Muscle of arm (tissue), 12 donors: ENCODE data around the gene ACTL8. TPM values are rescaled to one million over a fixed set of nuclear protein-coding genes. Genes with fewer than 3 reads are reported as not detected.

Experiments
- DNase-seq: peaks from one replicate; pipeline ENCODE4 v3.0.0-alpha.2; 2013
- polyA plus RNA-seq, 12 donors: library from polyadenylated mRNA; unstranded; fragments of 120-200 nt; gene quantifications; one replicate each; pipeline ENCODE4 v1.2.1, GENCODE V29; 2013; ENCODE audit not compliant: insufficient read length in 12 of 12

ACTL8 gene
- polyA plus RNA-seq, 12 donors: not detected

GRCh38 chr1:17844185-17844826 is 89.2 kb downstream of the ACTL8 start:
- DNase-seq: no peak

DNA sequence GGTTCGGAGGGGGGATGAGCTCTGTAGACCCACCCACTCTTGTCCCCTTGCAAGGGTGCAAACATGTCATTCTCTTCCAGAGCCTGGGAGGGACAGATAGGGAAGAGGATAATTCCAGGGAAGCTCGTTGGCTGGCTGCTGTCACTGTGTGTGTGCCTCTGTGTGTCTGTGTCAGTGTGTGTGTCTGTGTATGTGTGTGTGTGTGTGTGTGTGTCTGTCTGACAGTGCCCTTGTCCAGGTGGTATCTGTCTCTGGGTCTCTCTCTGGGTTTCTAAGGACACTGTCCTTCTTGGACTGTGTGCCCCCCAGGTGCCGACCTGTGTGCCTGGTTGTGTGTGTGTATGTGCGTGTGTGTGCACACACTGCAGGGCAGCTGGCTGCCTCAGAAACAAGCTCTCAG is 90.5 kb downstream of the ACTL8 start:
- DNase-seq: no peak

DNA sequence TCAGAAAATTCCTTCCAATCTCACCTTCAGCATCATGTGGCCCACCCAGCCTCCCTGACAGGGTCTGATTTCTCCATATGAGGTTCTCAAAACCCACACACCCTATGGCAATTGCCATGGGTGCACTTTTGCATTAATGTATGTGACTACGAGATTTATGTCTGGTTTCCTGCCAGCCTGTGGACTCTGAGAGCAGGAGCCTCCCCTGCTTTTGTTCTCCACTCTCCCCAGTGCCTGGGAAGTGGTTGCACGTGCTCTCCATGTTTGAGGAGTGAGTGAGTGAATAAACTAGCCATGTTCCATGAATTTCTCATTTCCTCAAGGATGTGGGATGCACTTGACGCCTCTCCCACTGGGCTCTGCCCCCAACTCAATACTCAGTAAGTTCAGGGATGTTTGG is 91.2 kb downstream of the ACTL8 start:
- no peak for DNase-seq

DNA sequence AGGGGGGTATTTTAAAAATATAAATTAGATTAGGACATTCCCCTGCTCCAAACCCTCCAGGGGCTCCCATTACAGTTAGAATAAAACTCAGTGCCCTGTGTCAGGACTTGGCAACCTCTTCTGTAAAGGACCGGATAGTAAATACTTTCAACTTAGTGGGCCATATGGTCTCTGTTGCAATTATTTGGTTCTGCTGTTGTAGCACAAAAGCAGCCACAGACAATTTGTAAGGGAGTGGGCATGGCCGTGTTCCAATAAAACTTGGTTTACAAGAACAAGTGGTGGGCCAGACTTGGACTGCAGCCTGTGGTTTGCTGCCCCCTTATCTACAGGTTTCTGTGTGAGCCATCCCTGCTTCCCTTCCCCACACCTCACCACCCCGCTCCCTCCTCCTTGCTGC is 92.0 kb downstream of the ACTL8 start:
- no peak for DNase-seq

DNA sequence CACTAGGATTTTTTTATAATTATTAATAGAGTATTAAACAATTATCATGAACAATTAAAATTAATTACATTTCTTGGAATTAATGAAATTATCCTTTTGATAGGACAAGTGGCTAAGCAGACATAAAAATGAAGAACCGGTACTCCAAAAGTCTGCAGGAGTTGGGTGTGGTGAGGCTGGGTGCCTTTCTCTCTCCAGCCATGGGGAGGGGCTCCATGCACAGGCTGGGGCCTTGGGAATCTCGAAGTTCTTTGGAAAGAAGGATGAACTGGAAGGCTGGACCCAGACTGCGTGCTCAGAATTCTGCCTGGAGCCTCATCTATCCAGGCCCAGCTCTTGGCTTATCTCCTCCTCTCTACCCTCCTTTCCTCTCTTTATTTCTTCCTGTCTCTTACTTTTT is 94.1 kb downstream of the ACTL8 start:
- no peak for DNase-seq

- DNase-seq: no peak
Measured at GRCh38 chr1:17851056-17851455, 95.9 kb downstream of the ACTL8 start.

DNA sequence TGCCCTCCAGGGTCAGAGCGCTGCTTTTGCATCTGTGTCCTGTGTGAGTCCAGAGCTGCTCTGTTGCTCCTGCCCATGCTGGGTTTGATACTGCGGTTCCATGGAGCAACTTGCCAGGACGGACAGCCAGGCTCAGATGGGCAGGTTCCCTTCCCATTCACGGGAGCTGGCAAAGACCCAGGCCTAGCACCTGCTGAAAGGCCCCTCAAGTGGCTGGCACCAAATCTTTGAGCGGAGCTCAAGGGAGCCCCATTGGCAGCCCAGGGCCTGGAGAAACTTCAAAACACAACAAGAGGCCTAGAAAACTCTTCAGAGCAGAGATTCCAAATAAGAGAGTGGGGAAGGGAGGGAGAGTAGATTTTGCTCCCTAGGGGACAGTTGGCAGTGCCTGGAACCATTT is 97.2 kb downstream of the ACTL8 start:
- DNase-seq: no peak

DNA sequence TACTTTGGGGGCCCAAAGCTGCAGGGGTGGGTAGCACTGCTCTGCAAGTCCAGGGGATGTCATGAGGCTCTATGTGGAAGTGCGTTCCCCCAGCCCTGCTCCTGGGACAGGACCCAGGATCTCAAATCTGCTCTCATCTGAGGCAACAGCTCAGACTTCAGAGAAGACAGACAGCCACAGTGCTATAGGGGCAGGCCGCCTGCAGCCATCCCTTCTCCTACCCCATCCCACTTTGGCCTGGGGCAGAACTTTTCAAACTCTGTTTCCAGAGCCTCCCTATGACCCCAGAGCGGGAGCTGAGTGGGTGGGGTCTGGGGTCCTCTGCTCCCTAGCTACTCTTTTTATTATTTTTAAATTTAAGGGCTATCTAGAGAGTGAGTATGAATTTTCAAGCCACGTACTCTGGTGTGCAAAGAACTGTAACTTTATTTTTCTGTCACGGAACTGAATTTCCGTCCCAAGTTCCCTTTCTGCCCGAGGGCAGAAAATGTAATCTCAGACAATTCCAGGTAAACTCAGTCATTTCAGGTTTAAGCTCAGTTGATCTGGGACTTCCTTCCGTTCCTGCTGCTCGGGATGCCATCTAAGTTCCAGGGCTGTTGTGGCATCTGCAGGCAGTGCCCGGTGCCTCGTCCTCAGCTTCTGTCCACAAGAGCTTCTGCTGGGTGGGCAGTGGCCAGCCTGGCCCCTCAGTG is 98.3 kb downstream of the ACTL8 start:
- DNase-seq: no peak

GRCh38 chr1:17856496-17857108 is 101.5 kb downstream of the ACTL8 start:
- no peak for DNase-seq

- no peak for DNase-seq
Measured at GRCh38 chr1:17857109-17857499, 102.0 kb downstream of the ACTL8 start.

- DNase-seq: no peak
Measured at GRCh38 chr1:17857996-17858395, 102.9 kb downstream of the ACTL8 start.

DNA sequence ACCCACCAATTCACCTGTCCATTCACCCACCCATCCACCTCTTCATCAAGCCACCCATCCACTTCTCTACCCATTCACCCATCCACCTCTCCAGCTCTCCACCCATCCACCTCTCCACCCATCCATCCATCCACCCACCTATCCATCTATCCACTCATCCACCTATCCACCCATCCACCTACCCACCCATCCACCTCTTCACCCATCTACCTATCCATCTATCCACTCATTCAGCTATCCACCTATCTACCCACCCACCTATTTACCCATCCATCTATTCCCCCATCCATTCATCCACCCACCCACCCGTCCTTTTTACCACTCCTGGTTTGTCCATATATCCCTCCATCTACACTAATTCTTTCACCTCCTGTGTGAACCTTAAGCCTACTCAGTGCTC is 105.7 kb downstream of the ACTL8 start:
- no peak for DNase-seq

- DNase-seq: no peak
Measured at GRCh38 chr1:17861685-17862084, 106.6 kb downstream of the ACTL8 start.

- no peak for DNase-seq
Measured at GRCh38 chr1:17862121-17862520, 107.0 kb downstream of the ACTL8 start.

DNA sequence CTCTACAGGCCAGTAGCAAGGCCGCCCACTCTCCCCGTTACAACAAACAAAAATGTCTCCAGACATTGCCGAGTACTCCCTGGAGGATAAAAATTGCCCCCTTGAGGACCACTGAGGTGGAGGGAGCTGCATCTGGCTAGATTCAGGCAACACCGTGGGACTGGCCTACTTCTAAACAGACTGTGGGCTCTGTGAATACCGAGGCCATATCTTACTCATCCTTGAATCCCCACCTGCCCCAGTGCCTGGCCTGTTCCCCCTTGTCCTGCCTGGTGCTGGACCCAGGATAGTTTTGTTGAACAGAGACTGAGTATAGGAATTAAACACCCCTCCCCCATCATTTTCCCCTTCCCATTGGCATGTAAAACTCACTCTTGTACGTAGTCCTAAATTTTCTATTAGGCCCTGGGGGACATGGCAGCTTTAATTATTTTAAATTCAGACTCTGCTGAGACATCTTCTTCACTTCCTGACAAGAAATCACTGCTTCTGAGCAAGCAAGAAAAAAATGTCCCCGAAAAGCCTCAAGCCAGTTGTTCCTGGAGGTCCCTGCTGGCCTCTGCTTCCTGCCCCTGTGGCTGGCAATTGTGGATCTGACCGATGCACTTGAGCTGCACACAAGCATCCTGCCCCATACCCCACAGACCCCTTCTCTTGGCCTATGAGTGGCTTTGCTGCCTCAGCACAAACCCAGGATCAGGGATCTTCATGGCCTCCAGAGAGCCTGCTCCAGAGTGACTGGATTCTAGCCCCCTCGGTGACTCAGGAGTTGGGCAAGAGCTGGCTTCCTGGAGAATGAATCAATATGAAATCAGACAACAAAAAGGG is 111.0 kb downstream of the ACTL8 start:
- no peak for DNase-seq

DNA sequence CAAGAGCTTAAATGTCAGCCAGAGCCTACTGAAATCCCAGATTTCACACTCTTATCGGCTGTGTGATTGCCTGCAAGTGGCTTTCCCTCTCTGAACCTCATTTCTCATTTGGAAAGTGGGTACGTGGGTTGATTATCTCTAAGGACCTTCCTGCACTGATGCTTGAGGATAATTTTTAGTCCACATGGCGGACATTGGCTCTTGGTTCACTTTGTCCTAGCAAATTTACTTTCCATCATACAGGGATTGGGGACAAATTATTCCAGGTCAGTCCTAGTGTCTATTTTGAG is 111.6 kb downstream of the ACTL8 start:
- no peak for DNase-seq

- DNase-seq: no peak
Measured at GRCh38 chr1:17867470-17867869, 112.3 kb downstream of the ACTL8 start.

DNA sequence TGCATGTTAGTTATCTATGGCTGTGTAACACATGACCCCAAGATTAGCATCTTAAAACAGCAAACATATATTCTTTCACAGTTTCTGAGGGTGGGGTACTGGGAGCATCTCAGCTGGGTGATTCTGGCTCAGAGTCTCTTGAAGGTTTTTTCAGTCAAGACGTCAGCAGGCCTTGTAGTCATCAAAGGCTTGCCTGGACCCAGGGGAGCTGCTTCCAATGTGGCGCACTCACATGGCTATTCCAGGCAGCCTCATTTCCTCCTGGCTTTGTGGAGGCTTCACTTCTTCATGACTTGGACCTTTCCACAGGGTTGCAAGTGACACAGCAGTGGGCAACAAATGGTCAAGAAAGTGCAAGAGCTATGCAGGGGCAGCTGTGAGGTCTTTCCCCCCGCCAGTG is 114.7 kb downstream of the ACTL8 start:
- no peak for DNase-seq

- DNase-seq: no peak
Measured at GRCh38 chr1:17870679-17871078, 115.5 kb downstream of the ACTL8 start.

GRCh38 chr1:17873007-17873675 is 118.0 kb downstream of the ACTL8 start:
- no peak for DNase-seq

DNA sequence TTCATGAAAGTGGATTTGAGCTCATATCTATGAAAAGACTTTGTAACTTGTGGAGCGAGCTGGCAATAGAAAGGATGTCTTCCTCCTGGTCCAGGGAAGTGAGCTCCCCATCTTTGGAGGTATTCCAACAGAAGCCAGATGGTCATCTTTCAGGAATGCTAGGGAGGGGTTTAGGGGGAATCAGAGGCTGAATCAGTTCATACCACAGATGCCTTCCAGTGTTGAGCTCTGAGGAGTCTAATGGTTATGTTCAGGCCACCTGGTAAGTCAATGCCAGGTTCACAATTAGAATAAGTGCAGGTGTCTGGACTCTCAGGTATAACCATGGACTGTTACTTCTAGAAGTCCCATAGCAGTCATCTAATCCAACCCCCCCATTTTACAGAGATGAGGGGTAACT is 119.1 kb downstream of the ACTL8 start:
- peak; percentile 1 for DNase-seq

GRCh38 chr1:17874710-17875109 is 119.6 kb downstream of the ACTL8 start:
- no peak for DNase-seq
